Gastrocnemius medialis (tissue), 4 donors: ENCODE measurements around the gene KIF17. TPM values are rescaled to one million over a fixed set of nuclear protein-coding genes. Genes with fewer than 3 reads are reported as not detected.

Experiments used
- ATAC-seq, 2 donors: fragments of 150-250 bp; one replicate each; pipeline ENCODE4 v1.9.1; 2016
- DNase-seq, 2 donors: peaks; one replicate each; pipeline ENCODE4 v3.0.0-alpha.2; 2019
- H3K27ac ChIP-seq, 4 donors: fragments of 200-600 bp; sonication (generic); 1 replicate in 1 of 4; 2 replicates in 3 of 4; pipeline ENCODE4 v1.5.1; 2016 to 2018; ENCODE audit warnings: mild to moderate bottlenecking in 2 of 4, moderate library complexity in 1 of 4
- H3K27me3 ChIP-seq, 3 donors: fragments of 200-600 bp; sonication (generic) in 2 of 3; 1 replicate in 1 of 3; 2 replicates in 2 of 3; pipeline versions ENCODE4 v1.5.1 to v1.6.0; 2016 to 2019; ENCODE audit warnings: mild to moderate bottlenecking in 1 of 3, moderate library complexity in 1 of 3
- H3K36me3 ChIP-seq, 2 donors: fragments of 200-600 bp; sonication (generic) in 1 of 2; one replicate each; pipeline ENCODE4 v1.5.1; 2017 to 2018
- H3K4me1 ChIP-seq, 2 donors: fragments of 200-600 bp; sonication (generic) in 1 of 2; one replicate each; pipeline ENCODE4 v1.5.1; 2016 to 2017; ENCODE audit warnings: mild to moderate bottlenecking in 2 of 2
- H3K4me3 ChIP-seq, 4 donors: fragments of 200-600 bp; sonication (generic) in 3 of 4; 1 replicate in 1 of 4; 2 replicates in 3 of 4; pipeline ENCODE4 v1.5.1; 2016 to 2019; ENCODE audit warnings: mild to moderate bottlenecking in 2 of 4
- H3K9me3 ChIP-seq, 3 donors: fragments of 200-600 bp; sonication (generic) in 2 of 3; 1 replicate in 1 of 3; 2 replicates in 2 of 3; pipeline ENCODE4 v1.5.1; 2016 to 2019
- POLR2A ChIP-seq, 2 donors: fragments of 450-650 bp; IDR thresholded peaks; one replicate each; pipeline ENCODE4 v1.6.1; 2017; ENCODE audit warnings: antibody characterized with exemption in 2 of 2, mild to moderate bottlenecking in 2 of 2, moderate library complexity in 2 of 2
- in situ Hi-C, 4 donors: fragments of 200-750 bp; cut with MboI; loops; one replicate each; pipeline versions ENCODE4 v1.15.0 to v1.8.0; 2017; ENCODE audit warnings: low sequenced_read_pairs in 4 of 4
- intact Hi-C: fragments of 100-400 bp; cut with DNase I; formaldehyde crosslinking; loops from one replicate; pipeline ENCODE4 v1.15.1; 2023; ENCODE audit warnings: low total_unique reads
- total RNA-seq, 4 donors: library from RNA; depleted of rRNA; stranded (reverse); fragments of >200 nt; gene quantifications; one replicate each; pipeline versions ENCODE4 v1.1.0 to v1.2.3, GENCODE V29; 2016
- TF ChIP-seq, protein P1 (sequence below), 5 experiments: fragments of 450-650 bp in 3 of 5; fragments of 200-600 bp in 2 of 5; sonication (generic) in 2 of 5; IDR thresholded peaks in 4 of 5; conservative IDR thresholded peaks in 1 of 5; 1 replicate in 4 of 5; 2 replicates in 1 of 5; pipeline ENCODE4 v1.5.1; 2016 to 2019; ENCODE audit warnings: antibody characterized with exemption in 5 of 5, mild to moderate bottlenecking in 3 of 5, moderate library complexity in 3 of 5

Gene KIF17
- total RNA-seq, 4 donors from 2014 or later = 2.6 to 3.8 (median 3.0) TPM

DNA sequence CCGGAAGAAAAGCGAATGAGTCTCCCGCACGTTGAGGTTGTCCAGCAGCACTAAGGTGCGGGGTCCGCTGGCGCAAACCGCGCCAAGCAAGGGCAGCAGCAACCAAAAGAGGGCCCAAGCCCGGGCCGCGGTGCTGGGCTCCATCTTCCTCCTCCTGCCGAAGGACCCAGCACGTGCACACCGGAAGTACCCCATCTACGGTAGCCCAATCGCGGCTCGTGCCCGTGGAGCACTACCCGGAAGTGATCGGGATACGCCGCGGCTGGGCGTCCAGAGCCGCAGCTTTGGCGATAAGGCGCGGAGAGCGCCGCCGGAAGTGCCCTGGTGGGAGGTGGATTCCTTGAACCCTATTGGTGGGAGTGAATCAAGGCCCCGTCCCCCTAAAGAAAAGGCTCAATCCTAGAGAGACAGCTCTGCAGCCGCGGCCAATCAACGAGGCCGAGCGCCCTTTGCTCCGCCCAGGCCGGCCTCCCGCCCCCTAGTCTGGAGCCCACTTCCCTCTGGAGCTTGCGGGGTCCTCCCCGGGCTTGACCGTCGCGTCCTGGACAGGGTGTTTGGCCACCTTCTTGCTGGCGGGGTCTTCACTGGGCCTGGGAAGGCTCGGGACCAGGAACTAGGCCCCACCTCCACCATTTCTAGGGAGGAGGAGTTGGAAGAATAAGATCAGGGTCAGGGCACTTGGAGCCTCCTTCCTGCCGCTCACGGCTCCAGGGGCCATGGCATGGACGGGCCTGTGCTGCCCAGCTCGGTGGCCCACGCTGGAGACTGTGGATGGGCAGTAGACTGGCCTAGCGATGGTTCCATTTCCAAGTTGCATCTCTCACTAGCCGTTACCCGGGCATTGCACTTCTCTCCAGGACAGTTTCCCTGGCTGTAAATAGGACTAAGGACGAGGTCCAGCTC lies 56.3 kb downstream of the KIF17 start, which contains the start of gene DDOST:
Gene DDOST, minus strand, starts transcription at position 163 of the 903 bp plus-strand sequence. Its CDS starts 19 bp downstream, at position 144.
- no peaks in the 10 kb centered on the region for H3K9me3 ChIP-seq
- H3K36me3 ChIP-seq = peaks cover 0 to 8% of the 10 kb centered on the region in 2 donors
- DNase-seq (peak; percentile 93 to 95), ATAC-seq (peak; percentile 96 to 98)
- TF ChIP-seq POLR2A (IDR thresholded peaks at IDR 0.05) = peak; percentile 38 to 65
- TF ChIP-seq, protein P1, sequence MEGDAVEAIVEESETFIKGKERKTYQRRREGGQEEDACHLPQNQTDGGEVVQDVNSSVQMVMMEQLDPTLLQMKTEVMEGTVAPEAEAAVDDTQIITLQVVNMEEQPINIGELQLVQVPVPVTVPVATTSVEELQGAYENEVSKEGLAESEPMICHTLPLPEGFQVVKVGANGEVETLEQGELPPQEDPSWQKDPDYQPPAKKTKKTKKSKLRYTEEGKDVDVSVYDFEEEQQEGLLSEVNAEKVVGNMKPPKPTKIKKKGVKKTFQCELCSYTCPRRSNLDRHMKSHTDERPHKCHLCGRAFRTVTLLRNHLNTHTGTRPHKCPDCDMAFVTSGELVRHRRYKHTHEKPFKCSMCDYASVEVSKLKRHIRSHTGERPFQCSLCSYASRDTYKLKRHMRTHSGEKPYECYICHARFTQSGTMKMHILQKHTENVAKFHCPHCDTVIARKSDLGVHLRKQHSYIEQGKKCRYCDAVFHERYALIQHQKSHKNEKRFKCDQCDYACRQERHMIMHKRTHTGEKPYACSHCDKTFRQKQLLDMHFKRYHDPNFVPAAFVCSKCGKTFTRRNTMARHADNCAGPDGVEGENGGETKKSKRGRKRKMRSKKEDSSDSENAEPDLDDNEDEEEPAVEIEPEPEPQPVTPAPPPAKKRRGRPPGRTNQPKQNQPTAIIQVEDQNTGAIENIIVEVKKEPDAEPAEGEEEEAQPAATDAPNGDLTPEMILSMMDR (IDR thresholded peaks at IDR 0.05 in 4 of 5, conservative IDR thresholded peaks at IDR 0.05 in 1 of 5) = peak in 3 of 5 experiments; percentile 29 to 56 (median 52)
- no peaks in the 10 kb centered on the region for H3K27me3 ChIP-seq
- intact Hi-C loops = loop anchor here (2.0 kb wide), 1 partner anchor 29 kb away; the partner anchor contains the start of gene PINK1
- peaks cover 36 to 43% of the 10 kb centered on the region in 2 donors for H3K4me1 ChIP-seq
- peak within 1 kb of the TSS; percentile 80 to 90 (median 87) for H3K27ac ChIP-seq
- H3K4me3 ChIP-seq = peak within 1 kb of the TSS; percentile 81 to 99 (median 90)
- in situ Hi-C loops = no loop called here

DNA sequence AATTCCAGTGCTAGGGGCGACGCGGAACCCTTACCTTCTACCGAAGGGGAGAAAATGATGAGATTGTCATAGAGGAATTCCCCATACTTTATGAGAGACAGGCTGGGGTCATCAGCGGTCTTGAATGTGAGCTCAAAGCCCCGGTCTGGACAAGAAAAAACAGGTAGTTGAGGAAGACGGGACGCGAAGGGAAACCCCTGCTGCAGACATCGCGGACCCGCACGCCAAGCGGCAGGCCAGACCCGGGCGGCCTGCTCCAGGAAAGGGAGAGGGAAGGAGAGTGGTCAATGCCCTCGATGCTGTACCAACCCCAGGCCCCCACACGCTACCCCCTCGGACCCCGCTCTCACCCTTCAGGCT lies 57.0 kb downstream of the KIF17 start:
- no peaks in the 10 kb centered on the region for H3K27me3 ChIP-seq
- DNase-seq = no peak
- in situ Hi-C loops = no loop called here
- no peaks in the 10 kb centered on the region for H3K9me3 ChIP-seq
- peak overlapping the region; percentile 81 to 99 (median 90) for H3K4me3 ChIP-seq
- H3K4me1 ChIP-seq = peaks cover 36 to 43% of the 10 kb centered on the region in 2 donors
- peaks cover 0 to 14% of the 10 kb centered on the region in 2 donors for H3K36me3 ChIP-seq
- intact Hi-C loops = loop anchor here (2.0 kb wide), 1 partner anchor 28 kb away; the partner anchor contains the start of gene PINK1
- no peak for ATAC-seq
- peak overlapping the region; percentile 80 to 90 (median 86) for H3K27ac ChIP-seq
- no peak for TF ChIP-seq POLR2A (IDR thresholded peaks at IDR 0.05)
- TF ChIP-seq, protein P1 (IDR thresholded peaks at IDR 0.05 in 4 of 5, conservative IDR thresholded peaks at IDR 0.05 in 1 of 5) = no peak

DNA sequence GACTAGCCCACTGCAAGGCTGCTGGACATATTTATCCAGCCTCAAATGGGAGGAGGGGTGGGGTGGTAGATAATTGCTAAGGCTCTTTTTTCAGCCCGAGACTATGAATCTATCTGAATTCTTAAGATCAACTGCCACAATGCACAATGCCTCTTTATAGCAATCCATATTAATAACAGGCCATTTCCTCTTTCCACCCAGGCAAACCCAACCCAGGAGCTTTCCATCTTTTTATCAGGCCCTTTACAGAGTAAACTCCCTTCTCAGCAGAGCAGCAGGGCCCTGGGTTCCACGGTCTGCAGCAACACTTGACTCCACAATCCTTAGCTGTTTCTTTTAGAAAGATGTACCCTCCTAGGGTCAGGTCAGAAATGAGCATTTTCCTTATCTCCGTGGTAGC lies 57.4 kb downstream of the KIF17 start:
- Histone ChIP-seq H3K27me3 (no peaks in the 10 kb centered on the region), H3K27ac (peak overlapping the region; percentile 80 to 90 (median 86)), H3K9me3 (no peaks in the 10 kb centered on the region), H3K36me3 (peaks cover 0 to 19% of the 10 kb centered on the region in 2 donors), H3K4me1 (peaks cover 36 to 43% of the 10 kb centered on the region in 2 donors), H3K4me3 (peak overlapping the region; percentile 81 to 99 (median 90))
- ATAC-seq (no peak), DNase-seq (no peak)
- intact Hi-C loops = loop anchor here (2.0 kb wide), 1 partner anchor 28 kb away; the partner anchor contains the start of gene PINK1
- in situ Hi-C loops = no loop called here
- TF ChIP-seq, protein P1 (IDR thresholded peaks at IDR 0.05 in 4 of 5, conservative IDR thresholded peaks at IDR 0.05 in 1 of 5) = no peak
- TF ChIP-seq POLR2A (IDR thresholded peaks at IDR 0.05) = no peak

DNA sequence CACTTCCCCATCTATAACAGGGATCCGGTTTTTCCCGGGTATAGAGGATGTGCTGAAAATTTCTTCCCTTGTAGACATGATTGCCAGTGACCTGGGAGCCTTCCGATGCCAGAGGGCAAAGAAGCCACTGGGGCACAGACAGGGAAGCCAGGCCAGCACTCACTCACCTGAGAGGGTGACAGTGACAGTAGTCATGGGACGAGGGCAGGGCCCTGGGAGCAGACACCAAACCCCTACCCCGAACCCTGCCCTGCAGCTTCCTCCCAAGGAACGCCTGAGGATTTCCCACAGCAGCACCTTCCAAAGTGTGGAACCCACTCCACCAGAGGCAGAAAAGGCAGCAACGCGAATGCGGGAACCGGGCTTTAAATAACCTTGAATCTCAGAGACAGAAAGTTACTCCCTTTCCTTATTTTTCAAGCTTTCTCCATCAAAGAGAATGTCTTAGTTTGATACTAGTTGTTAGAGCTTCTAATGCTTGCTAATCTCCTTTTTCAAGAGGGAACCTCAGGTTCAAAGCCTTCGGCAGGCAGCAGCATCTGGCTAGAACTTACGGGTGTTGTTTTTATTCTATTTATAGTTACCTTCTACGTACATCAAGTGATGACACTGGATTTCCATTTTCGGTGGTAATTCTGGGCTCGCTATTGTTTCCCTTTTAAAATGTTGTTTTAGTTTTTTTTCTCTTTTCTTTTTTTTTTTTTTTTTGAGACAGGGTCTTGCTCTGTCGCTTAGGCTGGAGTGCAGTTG lies 59.5 kb downstream of the KIF17 start:
- H3K4me3 ChIP-seq = no peak overlapping the region
- no peaks in the 10 kb centered on the region for H3K27me3 ChIP-seq
- DNase-seq (no peak), ATAC-seq (no peak)
- no peak for TF ChIP-seq POLR2A (IDR thresholded peaks at IDR 0.05)
- TF ChIP-seq, protein P1 (IDR thresholded peaks at IDR 0.05 in 4 of 5, conservative IDR thresholded peaks at IDR 0.05 in 1 of 5) = no peak
- no peaks in the 10 kb centered on the region for H3K9me3 ChIP-seq
- peaks cover 0 to 37% of the 10 kb centered on the region in 2 donors for H3K36me3 ChIP-seq
- peak overlapping the region; percentile 65 to 76 (median 69) for H3K27ac ChIP-seq
- intact Hi-C loops (no loop called here), in situ Hi-C loops (no loop called here)
- H3K4me1 ChIP-seq = peaks cover 36 to 43% of the 10 kb centered on the region in 2 donors
